ENCODE measurements around the gene TELO2.

TELO2 gene

DNA sequence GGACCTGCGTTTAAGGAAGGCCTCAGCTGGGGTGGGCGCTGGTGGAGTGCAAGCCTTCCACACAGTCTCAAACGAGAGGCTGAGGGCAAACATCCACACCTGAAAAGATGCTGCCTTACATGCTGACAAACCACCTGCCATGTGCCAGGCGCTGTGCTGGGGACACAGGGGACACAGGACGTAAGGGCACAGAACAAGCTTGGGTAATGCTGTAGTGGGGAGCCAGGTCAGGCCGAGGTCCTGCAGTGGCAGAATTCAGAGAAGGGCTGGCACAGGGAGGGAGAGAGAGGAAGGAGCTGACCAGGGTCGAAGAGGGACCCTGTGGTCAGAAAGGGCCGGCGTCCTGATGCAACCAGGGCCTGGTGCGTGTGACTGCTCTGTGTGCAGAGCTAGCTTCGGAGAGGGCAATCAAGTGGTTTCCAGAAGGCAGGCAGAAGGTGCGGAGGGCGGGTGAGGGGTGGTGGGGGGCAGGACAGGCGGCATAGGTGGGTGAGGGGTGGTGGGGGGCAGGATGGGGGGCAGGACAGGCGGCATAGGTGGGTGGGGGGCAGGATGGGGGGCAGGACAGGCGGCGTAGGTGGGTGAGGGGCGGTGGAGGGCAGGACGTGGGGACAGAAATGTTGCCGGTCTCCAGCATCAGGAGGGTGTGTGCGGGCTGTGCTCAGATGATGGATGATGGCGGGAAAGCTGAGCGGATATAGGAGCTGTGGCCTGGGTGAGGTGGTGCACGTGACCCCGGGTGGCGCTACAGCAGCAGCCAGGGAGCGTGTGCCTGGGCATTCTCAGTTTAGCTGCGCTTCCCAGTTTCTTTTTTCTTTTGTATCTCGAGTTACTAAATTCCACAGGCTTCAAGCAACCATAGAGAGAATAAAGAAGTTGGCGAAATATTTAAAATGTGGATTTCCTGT is 18.8 kb downstream of the TELO2 start:
- FAIRE-seq (no peak), DNase-seq (ENCODE audit: insufficient read length, low spot score) (no peak)

DNA sequence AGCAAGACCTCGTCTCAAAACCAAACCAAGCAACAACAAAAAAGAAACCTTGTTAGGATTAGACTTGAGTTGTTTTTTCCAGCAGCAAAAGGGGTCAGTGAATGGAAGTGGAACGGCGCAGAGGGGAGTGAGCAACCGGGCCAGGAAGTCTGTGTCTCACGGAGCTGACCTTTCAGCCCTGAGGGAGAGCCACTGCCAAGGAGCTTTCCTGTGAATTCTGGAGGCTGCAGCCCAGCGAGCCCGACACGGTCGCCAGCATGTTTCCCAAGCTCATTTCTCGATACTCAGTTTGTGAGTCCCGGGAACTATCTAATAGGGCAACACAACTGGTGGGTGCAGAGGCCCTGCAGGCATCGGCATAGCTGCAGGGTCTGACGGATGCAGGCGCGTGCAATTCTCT is 19.6 kb downstream of the TELO2 start:
- FAIRE-seq: no peak

GRCh38 chr16:1514507-1514906 is 21.3 kb downstream of the TELO2 start:
- no peak for DNase-seq (ENCODE audit: insufficient read length, low spot score)
- FAIRE-seq: no peak

More for the DNA sequence above, 19.6 kb downstream of the TELO2 start:
- no peak for DNase-seq (ENCODE audit: insufficient read length, low spot score)

GRCh38 chr16:1518626-1519135 is 25.5 kb downstream of the TELO2 start:
- no peak for FAIRE-seq

DNA sequence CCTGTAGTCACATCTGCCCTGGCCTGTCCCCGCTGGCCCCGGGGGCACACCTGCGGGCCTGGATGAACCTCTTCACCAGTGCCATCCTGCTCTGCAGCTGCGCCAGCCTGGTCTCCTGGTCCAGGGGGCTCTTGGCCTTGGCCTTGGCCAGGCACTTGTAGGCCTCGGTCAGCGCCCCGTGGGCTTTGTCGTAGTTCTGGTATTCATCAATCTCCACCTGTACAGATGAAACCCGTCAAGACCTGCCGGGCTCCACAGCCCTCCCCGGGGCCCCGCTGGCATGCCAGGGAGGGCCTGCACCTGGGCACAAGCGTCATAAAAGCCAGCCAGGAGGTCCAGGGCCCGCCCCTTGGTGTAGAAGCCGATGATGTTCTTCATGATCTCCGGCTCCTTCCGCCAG is 26.7 kb downstream of the TELO2 start:
- FAIRE-seq (no peak), DNase-seq (ENCODE audit: insufficient read length, low spot score) (no peak)

More at GRCh38 chr16:1518626-1519135, 25.5 kb downstream of the TELO2 start:
- no peak for DNase-seq (ENCODE audit: insufficient read length, low spot score)

DNA sequence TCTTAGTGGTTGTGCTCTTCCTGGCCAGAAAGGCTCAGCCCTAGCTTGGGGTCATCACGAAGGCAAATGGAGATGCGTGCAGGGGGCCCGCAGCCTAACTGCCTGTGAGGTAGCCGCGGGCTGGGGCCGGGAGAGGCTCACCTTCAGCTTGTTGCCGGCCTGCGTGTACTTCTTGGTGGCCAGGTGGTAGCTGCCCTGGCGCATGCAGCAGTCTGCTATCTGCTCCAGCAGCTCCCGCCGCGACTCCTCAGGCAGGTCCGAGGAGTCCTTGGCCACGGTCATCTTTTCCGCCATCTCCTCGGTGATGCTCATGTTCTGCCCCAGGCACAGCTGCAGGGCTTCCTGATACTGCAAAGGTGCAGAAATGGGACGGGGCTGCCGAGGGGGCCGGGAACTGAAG is 27.3 kb downstream of the TELO2 start:
- FAIRE-seq (no peak), DNase-seq (ENCODE audit: insufficient read length, low spot score) (no peak)

DNA sequence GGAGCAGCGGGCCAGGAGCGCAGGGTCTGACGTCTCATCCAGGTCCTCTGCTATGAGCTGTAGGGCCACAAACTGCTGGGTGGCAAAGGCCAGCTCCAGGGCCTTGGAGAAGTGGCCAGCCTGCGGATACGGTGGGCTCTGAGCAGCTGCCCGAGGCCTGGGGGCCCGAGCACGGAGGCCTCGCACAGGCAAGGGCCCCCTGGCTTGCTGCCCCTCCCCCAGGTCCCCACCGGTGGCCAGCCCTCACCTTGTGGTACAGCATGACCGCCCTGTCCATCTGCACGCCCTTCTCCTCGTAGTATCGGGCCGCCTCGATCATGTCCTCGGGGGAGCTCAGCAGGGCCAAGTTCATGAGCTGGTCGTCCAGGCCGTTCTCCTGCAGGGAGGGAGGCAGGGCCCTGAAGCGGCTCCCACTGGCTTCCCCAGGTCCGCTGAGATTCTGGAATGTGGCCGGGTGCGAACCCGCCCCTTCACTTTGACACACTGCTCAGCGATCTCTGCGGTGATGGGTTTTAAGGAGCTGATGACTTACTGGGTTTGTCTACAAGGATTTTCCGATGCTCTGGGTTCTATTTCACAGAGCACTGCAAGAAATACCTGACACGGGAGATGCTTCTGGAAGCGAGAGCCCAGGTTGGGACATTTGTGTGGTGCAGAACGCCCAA is 30.6 kb downstream of the TELO2 start:
- no peak for FAIRE-seq

DNA sequence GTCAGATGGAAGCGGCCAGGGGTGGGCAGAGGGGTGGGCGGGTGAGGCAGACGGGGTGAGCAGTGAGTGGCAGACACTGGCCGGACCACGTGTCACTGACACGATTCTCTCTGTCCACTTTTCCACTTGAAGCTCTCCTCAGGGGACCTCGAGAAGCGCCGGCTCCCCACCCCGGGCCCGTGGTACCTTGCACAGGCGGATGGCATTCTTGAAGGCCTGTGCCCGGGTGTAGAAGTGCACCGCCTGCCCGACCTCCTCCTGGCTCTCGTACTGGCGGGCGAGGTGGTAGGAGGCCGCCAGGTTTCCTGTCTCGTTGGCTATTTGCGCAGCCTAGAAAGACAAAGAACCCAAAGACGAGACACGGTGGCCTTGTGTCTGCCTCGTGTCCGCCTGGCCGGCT is 31.2 kb downstream of the TELO2 start:
- no peak for DNase-seq (ENCODE audit: insufficient read length, low spot score)
- FAIRE-seq: no peak

More for the DNA sequence above, 30.6 kb downstream of the TELO2 start:
- no peak for DNase-seq (ENCODE audit: insufficient read length, low spot score)

- no peak for DNase-seq (ENCODE audit: insufficient read length, low spot score)
- no peak for FAIRE-seq
Measured at GRCh38 chr16:1525871-1526607, 32.9 kb downstream of the TELO2 start.

- FAIRE-seq (no peak), DNase-seq (ENCODE audit: insufficient read length, low spot score) (no peak)
Measured at GRCh38 chr16:1526608-1527555, 33.7 kb downstream of the TELO2 start.

GRCh38 chr16:1527836-1528811 is 35.0 kb downstream of the TELO2 start:
- FAIRE-seq: no peak
- no peak for DNase-seq (ENCODE audit: insufficient read length, low spot score)

- no peak for FAIRE-seq
Measured at GRCh38 chr16:1528921-1529537, 35.9 kb downstream of the TELO2 start.

DNA sequence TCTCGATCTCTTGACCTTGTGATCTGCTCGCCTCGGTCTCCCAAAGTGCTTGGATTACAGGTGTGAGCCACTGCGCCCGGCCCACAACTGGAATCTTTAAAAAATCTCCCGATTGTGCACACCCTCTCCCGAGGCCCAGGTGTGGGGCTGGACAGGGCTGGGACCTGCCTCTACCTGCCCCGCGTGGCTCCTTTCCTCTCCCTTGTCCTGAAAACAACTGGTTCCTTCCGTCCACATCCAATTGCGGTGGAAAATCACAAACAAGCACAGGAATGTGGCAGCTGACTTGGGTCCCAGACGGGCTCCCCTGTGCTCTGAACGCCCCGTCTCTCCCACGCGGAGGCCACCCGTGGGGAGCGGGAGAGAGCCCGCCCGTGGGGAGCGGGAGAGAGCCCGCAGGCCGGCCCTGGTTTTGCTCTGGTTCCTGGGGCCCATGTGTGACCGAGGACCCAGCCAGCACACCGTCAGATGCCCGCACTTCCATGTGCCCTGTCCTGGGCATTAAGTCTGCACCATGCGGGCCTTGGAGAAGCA is 37.3 kb downstream of the TELO2 start:
- no peak for DNase-seq (ENCODE audit: insufficient read length, low spot score)
- no peak for FAIRE-seq

More at GRCh38 chr16:1528921-1529537, 35.9 kb downstream of the TELO2 start:
- DNase-seq (ENCODE audit: insufficient read length, low spot score): no peak

- DNase-seq (ENCODE audit: insufficient read length, low spot score) (no peak), FAIRE-seq (no peak)
Measured at GRCh38 chr16:1530883-1531637, 37.9 kb downstream of the TELO2 start.

GRCh38 chr16:1531638-1531910 is 38.4 kb downstream of the TELO2 start:
- no peak for DNase-seq (ENCODE audit: insufficient read length, low spot score)
- no peak for FAIRE-seq

GRCh38 chr16:1532081-1532760 is 39.1 kb downstream of the TELO2 start:
- no peak for FAIRE-seq
- DNase-seq (ENCODE audit: insufficient read length, low spot score): no peak

- no peak for FAIRE-seq
- DNase-seq (ENCODE audit: insufficient read length, low spot score): no peak
Measured at GRCh38 chr16:1532771-1533170, 39.6 kb downstream of the TELO2 start.

All from GM19239 (cell line).